NB4 (cell line): ENCODE measurements around the gene APP.

Experiments used
- DNase-seq: peaks from one replicate; pipeline ENCODE4 v3.0.0; 2010; ENCODE audit warnings: low read depth
- H3K4me3 ChIP-seq: one replicate; pipeline ENCODE4 v1.5.1; 2011; ENCODE audit warnings: mild to moderate bottlenecking, low read depth, low read length, moderate library complexity
- MYC ChIP-seq: IDR thresholded peaks from 2 replicates; pipeline ENCODE4 v1.6.1; 2011; ENCODE audit warnings: low read depth, low read length
- POLR2A ChIP-seq: IDR thresholded peaks from 2 replicates; pipeline ENCODE4 v1.6.1; 2011; ENCODE audit warnings: mild to moderate bottlenecking; ENCODE audit not compliant: insufficient read length; ENCODE audit errors: extremely low read depth
- TF ChIP-seq, protein P1 (sequence below): IDR thresholded peaks from one replicate; pipeline ENCODE4 v1.5.1; 2012; ENCODE audit warnings: low read depth, low read length
- TF ChIP-seq, protein P2 (sequence below): IDR thresholded peaks from 2 replicates; pipeline ENCODE4 v1.6.1; 2011; ENCODE audit warnings: low read depth, low read length

The APP gene

DNA sequence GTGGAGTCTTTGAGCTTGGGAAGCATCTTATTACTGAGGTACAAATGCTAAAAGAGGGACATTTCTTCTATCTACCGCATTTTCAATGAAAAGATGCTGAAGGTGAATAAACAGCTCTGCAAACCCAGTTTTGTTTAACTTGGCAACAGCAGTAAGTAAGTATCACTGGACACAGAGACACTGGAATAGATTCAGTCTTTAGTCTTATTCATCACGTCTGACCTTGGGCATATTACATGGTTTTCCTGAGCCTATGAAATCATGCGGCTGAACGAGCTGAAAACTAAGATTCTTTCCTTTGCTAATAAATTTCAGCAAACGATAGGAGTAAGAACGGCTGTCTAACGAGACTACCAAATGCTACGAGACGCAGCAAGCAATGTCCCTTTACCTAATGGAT is 228.4 kb downstream of the APP start:
- DNase-seq = no peak
- H3K4me3 ChIP-seq = no peak overlapping the region
- no peak for TF ChIP-seq MYC
- TF ChIP-seq, protein P1, sequence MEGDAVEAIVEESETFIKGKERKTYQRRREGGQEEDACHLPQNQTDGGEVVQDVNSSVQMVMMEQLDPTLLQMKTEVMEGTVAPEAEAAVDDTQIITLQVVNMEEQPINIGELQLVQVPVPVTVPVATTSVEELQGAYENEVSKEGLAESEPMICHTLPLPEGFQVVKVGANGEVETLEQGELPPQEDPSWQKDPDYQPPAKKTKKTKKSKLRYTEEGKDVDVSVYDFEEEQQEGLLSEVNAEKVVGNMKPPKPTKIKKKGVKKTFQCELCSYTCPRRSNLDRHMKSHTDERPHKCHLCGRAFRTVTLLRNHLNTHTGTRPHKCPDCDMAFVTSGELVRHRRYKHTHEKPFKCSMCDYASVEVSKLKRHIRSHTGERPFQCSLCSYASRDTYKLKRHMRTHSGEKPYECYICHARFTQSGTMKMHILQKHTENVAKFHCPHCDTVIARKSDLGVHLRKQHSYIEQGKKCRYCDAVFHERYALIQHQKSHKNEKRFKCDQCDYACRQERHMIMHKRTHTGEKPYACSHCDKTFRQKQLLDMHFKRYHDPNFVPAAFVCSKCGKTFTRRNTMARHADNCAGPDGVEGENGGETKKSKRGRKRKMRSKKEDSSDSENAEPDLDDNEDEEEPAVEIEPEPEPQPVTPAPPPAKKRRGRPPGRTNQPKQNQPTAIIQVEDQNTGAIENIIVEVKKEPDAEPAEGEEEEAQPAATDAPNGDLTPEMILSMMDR = no peak
- TF ChIP-seq POLR2A = no peak
- TF ChIP-seq, protein P2, sequence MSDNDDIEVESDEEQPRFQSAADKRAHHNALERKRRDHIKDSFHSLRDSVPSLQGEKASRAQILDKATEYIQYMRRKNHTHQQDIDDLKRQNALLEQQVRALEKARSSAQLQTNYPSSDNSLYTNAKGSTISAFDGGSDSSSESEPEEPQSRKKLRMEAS = no peak

DNA sequence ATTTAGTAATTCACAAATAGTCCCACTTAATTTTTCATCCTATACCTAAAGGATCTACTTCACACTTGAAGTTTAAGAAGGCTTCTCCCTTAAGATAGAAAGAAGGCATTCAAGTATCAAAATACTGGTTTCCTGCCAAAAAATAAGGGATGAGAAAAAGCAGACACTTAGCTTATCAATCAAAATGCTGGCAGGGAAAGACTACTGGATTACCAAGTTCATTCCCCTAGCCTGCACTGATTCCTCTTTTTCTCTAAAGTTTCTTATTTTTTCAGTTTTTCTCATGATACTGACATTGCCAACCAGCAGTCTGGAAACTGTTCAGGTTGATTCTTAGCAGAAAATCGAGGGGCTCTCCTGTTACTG is 231.2 kb downstream of the APP start:
- no peak for TF ChIP-seq MYC
- no peak for TF ChIP-seq POLR2A
- TF ChIP-seq, protein P2 = no peak
- TF ChIP-seq, protein P1 = no peak
- H3K4me3 ChIP-seq = no peak overlapping the region
- no peak for DNase-seq

DNA sequence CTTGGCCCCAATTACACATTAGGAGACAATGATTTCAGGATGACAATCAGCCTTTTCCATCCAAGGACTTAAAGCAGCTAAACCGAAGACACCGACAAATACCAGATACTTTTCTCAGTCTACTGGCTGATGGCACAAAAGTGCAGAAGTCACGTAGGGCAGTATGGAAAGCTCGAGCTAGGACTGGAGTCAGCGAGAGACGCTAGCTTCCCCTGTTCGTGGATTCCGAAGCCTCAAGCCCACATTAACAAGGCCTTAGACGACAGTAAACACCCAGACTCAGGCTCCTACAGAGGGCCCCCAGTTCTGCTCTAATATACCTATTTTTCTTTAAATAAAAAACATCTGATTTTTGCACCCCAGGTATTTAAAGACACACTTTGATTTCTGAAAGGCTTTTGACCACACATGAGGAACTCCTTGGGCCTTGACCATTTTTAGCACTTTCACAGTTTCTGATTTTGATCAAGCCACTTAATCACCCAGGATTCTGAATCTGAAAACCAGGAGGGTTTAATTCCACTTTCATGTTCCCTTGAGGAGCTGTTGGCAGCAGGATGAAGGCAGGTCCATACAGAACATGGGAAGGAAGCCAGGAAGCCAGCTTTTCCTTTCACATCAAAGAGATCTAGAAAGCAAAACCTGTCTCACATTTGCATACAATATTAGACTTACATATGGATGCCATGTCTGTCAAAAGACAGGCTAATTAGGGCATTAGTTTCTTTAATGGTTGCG is 231.7 kb downstream of the APP start:
- TF ChIP-seq, protein P2 = no peak
- TF ChIP-seq POLR2A (no peak), MYC (no peak)
- TF ChIP-seq, protein P1 = no peak
- no peak overlapping the region for H3K4me3 ChIP-seq
- no peak for DNase-seq

DNA sequence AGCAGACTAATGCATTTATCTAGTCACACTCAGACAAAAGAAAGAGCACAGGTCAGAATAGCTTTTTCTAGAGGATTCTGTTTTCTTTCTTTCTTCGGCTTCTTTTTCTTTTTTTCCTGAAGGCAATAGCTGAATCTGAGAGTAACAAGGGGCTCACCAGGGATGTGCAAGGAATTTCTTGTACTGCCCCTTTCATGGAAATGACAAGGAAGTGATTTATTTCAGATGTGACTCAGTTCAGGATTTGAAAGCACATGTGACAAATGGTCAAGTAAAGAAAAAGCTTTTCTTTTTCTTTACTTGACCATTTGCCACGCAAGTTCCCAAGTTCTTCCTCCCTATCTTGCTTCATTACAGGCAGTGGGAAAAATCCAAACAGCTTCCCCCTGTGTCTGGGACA is 233.8 kb downstream of the APP start:
- TF ChIP-seq POLR2A (no peak), MYC (no peak)
- TF ChIP-seq, protein P1 = no peak
- TF ChIP-seq, protein P2 = no peak
- H3K4me3 ChIP-seq = no peak overlapping the region
- DNase-seq = no peak

DNA sequence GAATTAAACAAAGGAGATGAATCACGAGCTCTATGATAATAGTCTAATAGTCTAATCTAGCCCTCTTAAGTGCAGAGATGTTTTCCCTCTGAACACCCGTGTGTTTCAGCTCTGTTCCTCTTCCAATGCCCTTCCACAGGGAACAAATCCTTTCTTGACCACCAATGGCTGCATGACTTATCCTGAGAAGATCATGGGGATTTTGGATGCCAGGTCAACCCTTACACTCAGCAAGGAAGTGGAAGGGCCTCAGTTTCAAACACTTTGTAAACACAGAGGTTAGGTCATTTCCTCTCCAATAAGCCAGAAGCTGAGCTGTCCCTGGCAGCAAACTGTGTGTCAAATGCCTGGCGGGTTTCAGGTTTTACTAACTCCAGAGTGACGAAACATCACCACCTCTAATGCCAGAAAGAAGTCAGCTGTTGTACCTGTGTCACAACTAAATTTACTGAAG is 235.8 kb downstream of the APP start:
- TF ChIP-seq, protein P2 = no peak
- TF ChIP-seq POLR2A = no peak
- TF ChIP-seq MYC = no peak
- TF ChIP-seq, protein P1 = no peak
- DNase-seq = no peak
- H3K4me3 ChIP-seq = no peak overlapping the region

DNA sequence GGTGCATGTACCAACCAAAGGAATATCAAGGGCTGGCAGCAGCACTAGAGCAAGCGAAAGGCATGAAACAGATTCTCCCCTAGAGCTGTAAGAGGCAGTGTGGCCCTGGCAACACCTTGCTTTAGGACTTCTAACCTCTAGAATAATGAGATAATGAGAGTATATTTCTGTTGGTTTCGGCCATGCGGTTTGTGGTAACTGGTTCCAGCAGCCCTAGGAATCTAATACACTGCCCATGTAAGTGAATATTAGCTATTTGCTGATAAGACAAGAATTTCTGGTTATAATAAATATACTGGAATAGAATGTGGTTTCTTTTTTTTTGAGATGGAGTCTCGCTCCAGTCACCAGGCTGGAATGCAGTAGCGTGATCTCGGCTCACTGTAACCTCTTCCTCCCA is 236.4 kb downstream of the APP start:
- no peak for DNase-seq
- H3K4me3 ChIP-seq = no peak overlapping the region
- TF ChIP-seq POLR2A (no peak), MYC (no peak)
- TF ChIP-seq, protein P1 = no peak
- TF ChIP-seq, protein P2 = no peak
